ENCODE data around the gene SHISAL2B.
"Not testable (repeated sequence)": the region's sequence is repeated elsewhere in the genome, so short reads cannot be mapped to it uniquely, and the experiment has no call there.

GRCh38 chr5:64706074-64706473 lies 15.8 kb downstream of the SHISAL2B start:
- TF ChIP-seq, protein P1, sequence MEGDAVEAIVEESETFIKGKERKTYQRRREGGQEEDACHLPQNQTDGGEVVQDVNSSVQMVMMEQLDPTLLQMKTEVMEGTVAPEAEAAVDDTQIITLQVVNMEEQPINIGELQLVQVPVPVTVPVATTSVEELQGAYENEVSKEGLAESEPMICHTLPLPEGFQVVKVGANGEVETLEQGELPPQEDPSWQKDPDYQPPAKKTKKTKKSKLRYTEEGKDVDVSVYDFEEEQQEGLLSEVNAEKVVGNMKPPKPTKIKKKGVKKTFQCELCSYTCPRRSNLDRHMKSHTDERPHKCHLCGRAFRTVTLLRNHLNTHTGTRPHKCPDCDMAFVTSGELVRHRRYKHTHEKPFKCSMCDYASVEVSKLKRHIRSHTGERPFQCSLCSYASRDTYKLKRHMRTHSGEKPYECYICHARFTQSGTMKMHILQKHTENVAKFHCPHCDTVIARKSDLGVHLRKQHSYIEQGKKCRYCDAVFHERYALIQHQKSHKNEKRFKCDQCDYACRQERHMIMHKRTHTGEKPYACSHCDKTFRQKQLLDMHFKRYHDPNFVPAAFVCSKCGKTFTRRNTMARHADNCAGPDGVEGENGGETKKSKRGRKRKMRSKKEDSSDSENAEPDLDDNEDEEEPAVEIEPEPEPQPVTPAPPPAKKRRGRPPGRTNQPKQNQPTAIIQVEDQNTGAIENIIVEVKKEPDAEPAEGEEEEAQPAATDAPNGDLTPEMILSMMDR (IDR thresholded peaks at IDR 0.05), result not testable (repeated sequence)
- TF ChIP-seq ZFX (IDR thresholded peaks at IDR 0.05; ENCODE audit: borderline replicate concordance), result not testable (repeated sequence)
